HG03439 (cell line): Measurements from ENCODE around the gene ESRP2.
A peak's percentile ranks its signal among the peaks of the same experiment; 100 is the strongest.

Experiments used
- ATAC-seq: cut with Tn5 transposase; IDR thresholded peaks from one replicate; pipeline ENCODE4 v1.9.1; 2021; ENCODE audit warnings: mild to moderate bottlenecking, moderate library complexity; ENCODE audit not compliant: unreplicated experiment

Gene ESRP2

GRCh38 chr16:68264128-68265077 is 28.5 kb upstream of the ESRP2 start, which contains the start of gene SLC7A6:
TSS of gene SLC7A6 (plus strand) at chr16:68264526. CDS start at chr16:68274727, 10,201 bp downstream.
- ATAC-seq = peak; percentile 57

- no peak for ATAC-seq
Measured at GRCh38 chr16:68263559-68264127, 27.7 kb upstream of the ESRP2 start.

- no peak for ATAC-seq
Measured at GRCh38 chr16:68259007-68259825, 23.3 kb upstream of the ESRP2 start.

- no peak for ATAC-seq
Measured at GRCh38 chr16:68257906-68258800, 22.2 kb upstream of the ESRP2 start.

- ATAC-seq = no peak
Measured at GRCh38 chr16:68257251-68257905, 21.5 kb upstream of the ESRP2 start.

GRCh38 chr16:68255712-68256111 is 19.8 kb upstream of the ESRP2 start:
- no peak for ATAC-seq

GRCh38 chr16:68253721-68254120 is 17.8 kb upstream of the ESRP2 start:
- ATAC-seq = no peak

- ATAC-seq = no peak
Measured at GRCh38 chr16:68252383-68252782, 16.5 kb upstream of the ESRP2 start.

- no peak for ATAC-seq
Measured at GRCh38 chr16:68251832-68252231, 15.9 kb upstream of the ESRP2 start.

- no peak for ATAC-seq
Measured at GRCh38 chr16:68250951-68251350, 15.0 kb upstream of the ESRP2 start.

- no peak for ATAC-seq
Measured at GRCh38 chr16:68249371-68249770, 13.4 kb upstream of the ESRP2 start.

GRCh38 chr16:68247932-68248331 is 12.0 kb upstream of the ESRP2 start:
- no peak for ATAC-seq

- no peak for ATAC-seq
Measured at GRCh38 chr16:68247400-68247799, 11.5 kb upstream of the ESRP2 start.

GRCh38 chr16:68246666-68247065 is 10.7 kb upstream of the ESRP2 start:
- ATAC-seq = no peak

GRCh38 chr16:68246121-68246520 is 10.2 kb upstream of the ESRP2 start:
- ATAC-seq = no peak

GRCh38 chr16:68244903-68245853 is 9.3 kb upstream of the ESRP2 start, which contains the start of gene PLA2G15:
TSS of gene PLA2G15 (plus strand) at chr16:68245373. CDS start at chr16:68245427, 54 bp downstream.
- peak; percentile 89 for ATAC-seq

GRCh38 chr16:68244481-68244902 is 8.6 kb upstream of the ESRP2 start:
- ATAC-seq = no peak
